Skin of body (tissue), 2 donors: ENCODE measurements around the gene GNAT1. TPM values are rescaled to one million over a fixed set of nuclear protein-coding genes. Genes with fewer than 3 reads are reported as not detected.
A peak's percentile ranks its signal among the peaks of the same experiment; 100 is the strongest.

Source experiments
- DNase-seq: peaks from one replicate; lab custom pipeline; 2025; lab: John Stamatoyannopoulos, UW
- total RNA-seq: library from RNA; depleted of rRNA; stranded (reverse); fragments of >200 nt; gene quantifications from one replicate; pipeline ENCODE4 v1.2.3, GENCODE V29; 2014

GNAT1 gene
- total RNA-seq, 1 donor from 2014 or later: 0.20 TPM

- no peak for DNase-seq
Observed at GRCh38 chr3:50177346-50177745, 14.1 kb upstream of the GNAT1 start.

- no peak for DNase-seq
Observed at GRCh38 chr3:50179710-50180109, 11.7 kb upstream of the GNAT1 start.

GRCh38 chr3:50181985-50182384 lies 9.4 kb upstream of the GNAT1 start:
- DNase-seq: no peak

- no peak for DNase-seq
Observed at GRCh38 chr3:50182533-50183099, 8.8 kb upstream of the GNAT1 start.

GRCh38 chr3:50183755-50184154 lies 7.7 kb upstream of the GNAT1 start:
- no peak for DNase-seq

GRCh38 chr3:50184242-50184978 lies 7.0 kb upstream of the GNAT1 start:
- no peak for DNase-seq

- no peak for DNase-seq
Observed at GRCh38 chr3:50185230-50185629, 6.2 kb upstream of the GNAT1 start.

- no peak for DNase-seq
Observed at GRCh38 chr3:50186096-50186495, 5.3 kb upstream of the GNAT1 start.

- no peak for DNase-seq
Observed at GRCh38 chr3:50187750-50188149, 3.7 kb upstream of the GNAT1 start.

GRCh38 chr3:50189274-50189673 lies 2.1 kb upstream of the GNAT1 start:
- peak; percentile 67 for DNase-seq

GRCh38 chr3:50189989-50190388 lies 1.4 kb upstream of the GNAT1 start:
- no peak for DNase-seq

- DNase-seq: no peak
Observed at GRCh38 chr3:50192124-50192523, 714 bp downstream of the GNAT1 start.

- DNase-seq: peak; percentile 55
Observed at GRCh38 chr3:50192689-50193141, 1.3 kb downstream of the GNAT1 start.

- no peak for DNase-seq
Observed at GRCh38 chr3:50193286-50193685, 1.9 kb downstream of the GNAT1 start.

GRCh38 chr3:50193746-50194127 lies 2.3 kb downstream of the GNAT1 start:
- no peak for DNase-seq

GRCh38 chr3:50194128-50194902 lies 2.9 kb downstream of the GNAT1 start:
- DNase-seq: peak; percentile 17

- DNase-seq: no peak
Observed at GRCh38 chr3:50194903-50195500, 3.6 kb downstream of the GNAT1 start.

GRCh38 chr3:50195501-50196252 lies 4.3 kb downstream of the GNAT1 start:
- no peak for DNase-seq

GRCh38 chr3:50196253-50196801 lies 4.9 kb downstream of the GNAT1 start:
- no peak for DNase-seq

- no peak for DNase-seq
Observed at GRCh38 chr3:50201573-50202315, 10.3 kb downstream of the GNAT1 start.
